Progenitor cell of endocrine pancreas (in vitro differentiated cells): ENCODE results near the gene ZFP36. TPM values are rescaled to one million over a fixed set of nuclear protein-coding genes. Genes with fewer than 3 reads are reported as not detected.
A peak's percentile ranks its signal among the peaks of the same experiment; 100 is the strongest.
"Not testable (repeated sequence)": the region's sequence is repeated elsewhere in the genome, so short reads cannot be mapped to it uniquely, and the experiment has no call there.

ENCODE experiments used
- DNase-seq: peaks from one replicate; pipeline ENCODE4 v3.0.0; 2021; ENCODE audit warnings: low spot score; ENCODE audit not compliant: unreplicated experiment
- H3K27ac Mint-ChIP-seq: 2 replicates; pipeline ENCODE4 v1.8.0; 2021; ENCODE audit warnings: mild to moderate bottlenecking, moderate library complexity, mixed read lengths
- H3K27me3 Mint-ChIP-seq: 2 replicates; pipeline ENCODE4 v1.8.0; 2021; ENCODE audit warnings: mixed read lengths
- H3K36me3 Mint-ChIP-seq: 2 replicates; pipeline ENCODE4 v1.8.0; 2022; ENCODE audit warnings: mixed read lengths; ENCODE audit not compliant: insufficient read depth
- H3K4me1 Mint-ChIP-seq: 2 replicates; pipeline ENCODE4 v1.8.0; 2021; ENCODE audit warnings: low read depth, mixed read lengths
- H3K4me3 Mint-ChIP-seq: 2 replicates; pipeline ENCODE4 v1.8.0; 2021; ENCODE audit warnings: low read depth, mild to moderate bottlenecking, moderate library complexity, mixed read lengths
- H3K9me3 Mint-ChIP-seq: 2 replicates; pipeline ENCODE4 v1.8.0; 2021; ENCODE audit warnings: low read depth, mixed read lengths
- total RNA-seq: library from RNA; stranded (reverse); gene quantifications from 2 replicates; pipeline ENCODE4 v1.2.1, GENCODE V29; 2021
- TF ChIP-seq, protein P1 (sequence below): fragments of 200-600 bp; sonication (generic); IDR thresholded peaks from one replicate; pipeline ENCODE4 v1.5.0; 2021; ENCODE audit warnings: antibody characterized with exemption, mild to moderate bottlenecking; ENCODE audit not compliant: unreplicated experiment

The ZFP36 gene
- total RNA-seq, 1 donor from 2014 or later: 10.5 TPM

DNA sequence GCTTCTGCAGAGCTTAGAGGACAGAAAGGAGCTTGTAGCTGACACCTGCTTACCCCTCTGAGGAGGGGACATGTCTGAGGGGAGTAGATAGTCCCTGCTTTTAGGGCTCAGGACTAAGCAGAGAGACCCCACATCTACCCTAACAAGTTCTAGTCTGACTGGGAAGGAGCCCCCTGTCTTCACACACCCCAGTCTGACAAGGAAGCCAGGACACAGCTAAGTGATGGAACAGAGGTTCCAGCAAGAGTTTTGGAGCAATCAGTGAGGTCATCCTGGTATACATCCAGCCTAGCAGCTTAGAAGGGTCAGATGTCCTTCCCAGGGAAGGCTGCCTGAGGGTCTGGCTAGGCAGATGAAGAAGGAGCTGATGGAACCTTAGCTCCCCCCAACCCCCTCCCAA lies 30.7 kb upstream of the ZFP36 start:
- Mint-ChIP-seq H3K27ac (no peak overlapping the region), H3K9me3 (no peaks in the 10 kb centered on the region), H3K27me3 (no peaks in the 10 kb centered on the region), H3K4me1 (no peaks in the 10 kb centered on the region), H3K36me3 (peaks cover 34% of the 10 kb centered on the region), H3K4me3 (no peak overlapping the region)
- TF ChIP-seq, protein P1, sequence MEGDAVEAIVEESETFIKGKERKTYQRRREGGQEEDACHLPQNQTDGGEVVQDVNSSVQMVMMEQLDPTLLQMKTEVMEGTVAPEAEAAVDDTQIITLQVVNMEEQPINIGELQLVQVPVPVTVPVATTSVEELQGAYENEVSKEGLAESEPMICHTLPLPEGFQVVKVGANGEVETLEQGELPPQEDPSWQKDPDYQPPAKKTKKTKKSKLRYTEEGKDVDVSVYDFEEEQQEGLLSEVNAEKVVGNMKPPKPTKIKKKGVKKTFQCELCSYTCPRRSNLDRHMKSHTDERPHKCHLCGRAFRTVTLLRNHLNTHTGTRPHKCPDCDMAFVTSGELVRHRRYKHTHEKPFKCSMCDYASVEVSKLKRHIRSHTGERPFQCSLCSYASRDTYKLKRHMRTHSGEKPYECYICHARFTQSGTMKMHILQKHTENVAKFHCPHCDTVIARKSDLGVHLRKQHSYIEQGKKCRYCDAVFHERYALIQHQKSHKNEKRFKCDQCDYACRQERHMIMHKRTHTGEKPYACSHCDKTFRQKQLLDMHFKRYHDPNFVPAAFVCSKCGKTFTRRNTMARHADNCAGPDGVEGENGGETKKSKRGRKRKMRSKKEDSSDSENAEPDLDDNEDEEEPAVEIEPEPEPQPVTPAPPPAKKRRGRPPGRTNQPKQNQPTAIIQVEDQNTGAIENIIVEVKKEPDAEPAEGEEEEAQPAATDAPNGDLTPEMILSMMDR: no peak
- no peak for DNase-seq

DNA sequence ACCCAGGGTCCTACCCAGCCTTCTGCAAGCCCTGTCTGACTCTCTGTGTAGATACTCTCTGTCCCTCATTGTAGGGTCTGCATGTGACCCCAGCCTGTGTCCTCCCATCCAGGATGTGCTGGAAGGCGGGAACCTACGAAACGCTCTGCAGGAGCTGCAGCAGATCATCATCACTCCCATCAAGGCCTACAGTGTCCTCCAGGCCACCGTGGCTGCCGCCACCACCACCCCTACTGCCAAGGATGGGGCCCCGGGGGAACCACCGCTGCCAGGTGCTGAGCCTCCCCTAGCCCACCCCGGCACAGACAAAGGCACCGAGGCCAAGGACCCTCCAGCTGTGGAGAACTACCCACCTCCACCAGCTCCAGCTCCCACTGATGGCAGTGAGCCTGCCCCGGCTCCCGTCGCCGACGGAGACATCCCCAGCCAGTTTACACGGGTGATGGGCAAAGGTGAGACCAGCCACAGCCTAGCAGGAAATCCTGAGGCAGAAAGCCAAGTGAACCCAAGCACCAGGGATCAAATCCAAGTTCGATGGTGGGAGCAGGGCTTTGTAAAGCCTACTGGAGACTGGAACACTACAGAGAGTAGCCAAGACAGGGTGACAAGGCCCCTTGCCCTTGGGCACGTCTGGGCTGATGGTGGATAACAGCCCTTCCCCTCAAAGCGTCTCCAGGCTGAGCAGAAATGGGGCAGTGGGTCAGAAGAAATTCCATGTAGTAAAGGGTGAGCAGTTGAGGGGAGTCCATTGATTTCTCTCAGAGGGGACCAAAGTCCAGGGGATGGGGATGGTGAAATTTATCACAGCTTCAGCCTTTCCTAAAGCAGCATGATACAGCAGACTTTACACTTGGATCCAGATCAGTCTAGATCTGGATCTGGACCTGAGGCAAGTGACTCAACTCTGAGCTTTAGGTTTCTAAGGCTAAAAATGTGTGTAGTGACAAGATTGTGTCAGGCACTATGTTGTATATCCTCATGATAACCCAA lies 29.0 kb upstream of the ZFP36 start:
- no peaks in the 10 kb centered on the region for H3K27me3 Mint-ChIP-seq

DNA sequence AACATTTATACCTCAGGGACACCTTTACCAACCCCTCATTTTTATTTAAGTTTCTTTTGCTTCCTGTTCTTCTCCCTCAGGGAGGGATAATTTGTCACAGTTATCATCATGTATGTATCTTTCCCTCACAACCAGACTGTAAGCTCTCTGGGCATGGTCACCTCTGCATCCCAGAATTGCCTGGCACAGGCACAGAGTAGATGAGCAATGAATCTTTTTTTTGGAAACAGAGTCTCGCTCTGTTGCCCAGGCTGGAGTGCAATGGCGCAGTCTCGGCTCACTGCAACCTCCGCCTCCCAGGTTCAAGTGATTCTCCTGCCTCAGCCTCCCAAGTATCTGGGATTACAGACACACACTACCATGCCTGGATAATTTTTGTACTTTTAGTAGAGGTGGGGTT lies 27.3 kb upstream of the ZFP36 start:
- H3K27me3 Mint-ChIP-seq, H3K4me1 Mint-ChIP-seq, H3K9me3 Mint-ChIP-seq, DNase-seq, H3K4me3 Mint-ChIP-seq: not testable (repeated sequence)
- Mint-ChIP-seq H3K36me3 (peaks cover 36% of the 10 kb centered on the region), H3K27ac (peak overlapping the region; percentile 5)

More for the DNA sequence above, 29.0 kb upstream of the ZFP36 start:
- TF ChIP-seq, protein P1: no peak
- no peak overlapping the region for H3K27ac Mint-ChIP-seq
- H3K4me1 Mint-ChIP-seq: no peaks in the 10 kb centered on the region
- no peak for DNase-seq
- no peaks in the 10 kb centered on the region for H3K9me3 Mint-ChIP-seq
- H3K4me3 Mint-ChIP-seq: no peak overlapping the region
- H3K36me3 Mint-ChIP-seq: peaks cover 37% of the 10 kb centered on the region

DNA sequence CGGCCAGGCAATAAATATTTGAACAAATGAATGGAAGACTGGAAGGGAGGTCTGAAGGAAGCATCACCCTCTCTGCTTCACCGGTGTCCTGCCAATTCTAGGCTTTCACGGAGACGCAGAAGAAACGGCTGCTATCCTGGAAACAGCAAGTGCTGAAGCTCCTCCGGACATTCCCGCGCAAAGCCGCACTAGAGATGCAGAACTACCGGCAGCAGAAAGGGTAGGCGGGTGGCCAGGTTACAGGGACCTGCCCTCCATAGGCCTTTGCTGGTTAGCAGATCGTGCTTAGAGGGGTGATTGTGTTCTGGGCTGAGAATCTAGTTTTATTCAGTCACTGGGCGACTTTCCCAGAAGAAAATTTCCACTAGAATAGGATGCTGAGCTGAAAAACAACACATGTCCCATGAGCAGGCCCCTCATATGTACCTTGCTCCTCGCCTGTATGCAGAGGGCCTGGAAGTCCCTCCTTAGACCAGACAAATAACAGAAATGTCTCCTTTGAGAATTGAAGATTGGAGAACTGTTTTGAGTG lies 26.7 kb upstream of the ZFP36 start:
- DNase-seq: no peak
- H3K9me3 Mint-ChIP-seq: no peaks in the 10 kb centered on the region
- TF ChIP-seq, protein P1: no peak
- H3K36me3 Mint-ChIP-seq: peaks cover 35% of the 10 kb centered on the region
- no peaks in the 10 kb centered on the region for H3K4me1 Mint-ChIP-seq
- H3K27ac Mint-ChIP-seq: no peak overlapping the region
- no peak overlapping the region for H3K4me3 Mint-ChIP-seq
- H3K27me3 Mint-ChIP-seq: no peaks in the 10 kb centered on the region

DNA sequence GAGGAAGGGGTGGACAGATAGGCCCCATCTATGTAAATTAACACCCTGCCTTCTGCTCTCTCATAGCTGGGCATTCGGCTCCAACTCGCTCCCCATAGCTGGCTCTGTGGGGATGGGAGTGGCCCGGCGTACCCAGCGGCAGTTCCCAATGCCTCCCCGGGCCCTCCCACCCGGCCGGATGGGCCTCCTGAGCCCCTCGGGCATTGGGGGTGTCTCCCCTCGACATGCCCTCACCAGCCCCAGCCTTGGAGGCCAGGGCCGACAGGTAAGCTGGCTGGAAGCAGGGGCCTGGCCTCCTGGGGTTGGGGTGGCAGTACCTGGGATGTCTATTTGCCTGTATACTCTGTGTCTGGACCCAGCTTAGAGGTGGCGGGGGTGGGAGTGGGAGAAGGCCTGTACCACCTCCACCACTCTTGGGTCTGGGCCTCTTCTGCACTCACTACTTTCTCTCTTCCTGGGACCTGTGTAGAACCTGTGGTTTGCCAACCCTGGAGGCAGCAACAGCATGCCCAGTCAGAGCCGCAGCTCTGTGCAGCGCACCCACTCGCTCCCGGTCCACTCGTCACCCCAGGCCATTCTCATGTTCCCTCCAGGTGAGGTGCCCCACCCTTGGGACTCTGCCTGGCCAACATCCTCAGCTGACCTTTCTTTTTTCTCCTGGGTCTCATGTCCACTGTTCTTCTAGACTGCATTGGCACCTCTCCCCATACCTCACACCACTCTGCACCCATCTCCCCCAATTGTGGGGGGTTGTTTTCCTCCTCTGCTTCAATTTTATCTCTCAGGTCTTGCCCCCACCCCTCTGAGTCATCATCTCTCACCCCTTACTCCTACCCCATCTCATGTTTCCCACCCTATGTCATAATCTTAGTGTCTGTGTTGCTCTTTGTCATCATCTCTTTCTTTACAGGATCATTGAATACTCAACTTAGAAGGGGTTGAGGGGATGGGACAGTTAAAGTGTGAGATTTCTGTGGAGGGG lies 25.8 kb upstream of the ZFP36 start:
- TF ChIP-seq, protein P1: no peak
- Mint-ChIP-seq H3K27me3 (no peaks in the 10 kb centered on the region), H3K4me1 (no peaks in the 10 kb centered on the region), H3K9me3 (no peaks in the 10 kb centered on the region), H3K27ac (peak overlapping the region; percentile 78), H3K4me3 (no peak overlapping the region), H3K36me3 (peaks cover 36% of the 10 kb centered on the region)
- DNase-seq: no peak
